PC-3 (cell line): Measurements from ENCODE around the gene GRSF1. TPM values are rescaled to one million over a fixed set of nuclear protein-coding genes. Genes with fewer than 3 reads are reported as not detected.

Source experiments
- ATAC-seq: fragments of 200-7000 bp; cut with Tn5 transposase; 2 replicates; pipeline ENCODE4 v1.9.1; 2020; ENCODE audit warnings: mild to moderate bottlenecking, moderate library complexity
- BruUV-seq: library from RNA; stranded (reverse); fragments of 400-500 nt; replicated peaks from 2 replicates; lab custom pipeline; 2021; lab: Mats Ljungman, UMichigan
- CTCF ChIA-PET: fragments of 300-600 bp; sonication (Branson Sonifier 250); formaldehyde crosslinking; loops from one replicate; lab custom pipeline; 2022; ENCODE audit warnings: antibody characterized with exemption; lab: Charles Lee
- POLR2A ChIA-PET: fragments of 300-600 bp; sonication (Branson Sonifier 250); formaldehyde crosslinking; loops from one replicate; lab custom pipeline; 2022; ENCODE audit warnings: antibody characterized with exemption; ENCODE audit not compliant: unreplicated experiment; lab: Charles Lee
- DNase-seq: peaks from one replicate; pipeline ENCODE4 v3.0.0-alpha.2; 2015
- H2AFZ ChIP-seq: fragments of 300-600 bp; sonication (generic); 2 replicates; pipeline ENCODE4 v1.6.0; 2016; ENCODE audit warnings: antibody characterized with exemption, low read length
- H3F3A ChIP-seq: fragments of 300-600 bp; sonication (generic); one replicate; pipeline ENCODE4 v1.6.0; 2017; ENCODE audit warnings: antibody characterized with exemption, low read length, control low read depth, mild to moderate bottlenecking; ENCODE audit not compliant: unreplicated experiment
- H3K27ac ChIP-seq: fragments of 300-600 bp; sonication (generic); 2 replicates; pipeline ENCODE4 v1.5.1; 2016; ENCODE audit warnings: mild to moderate bottlenecking, low read length
- H3K27me3 ChIP-seq: fragments of 300-600 bp; sonication (generic); 2 replicates; pipeline ENCODE4 v1.6.1; 2016; ENCODE audit warnings: low read length, mixed read lengths
- H3K36me3 ChIP-seq: fragments of 300-600 bp; sonication (generic); 2 replicates; pipeline ENCODE4 v1.6.1; 2016; ENCODE audit warnings: low read depth, mixed run types, low read length, mixed read lengths
- H3K4me1 ChIP-seq: fragments of 300-600 bp; sonication (generic); 2 replicates; pipeline ENCODE4 v1.5.1; 2016; ENCODE audit warnings: low read length; ENCODE audit not compliant: insufficient read depth
- H3K4me2 ChIP-seq: fragments of 300-600 bp; sonication (generic); 2 replicates; pipeline ENCODE4 v1.6.0; 2016; ENCODE audit warnings: low read length
- H3K4me3 ChIP-seq: fragments of 300-600 bp; sonication (generic); 2 replicates; pipeline ENCODE4 v1.5.1; 2016; ENCODE audit warnings: mild to moderate bottlenecking, low read length, mixed read lengths
- H3K79me2 ChIP-seq: fragments of 300-600 bp; sonication (generic); 2 replicates; pipeline ENCODE4 v1.6.1; 2017; ENCODE audit warnings: low read length, mixed read lengths
- H3K9ac ChIP-seq: fragments of 300-600 bp; sonication (generic); 2 replicates; pipeline ENCODE4 v1.6.0; 2016; ENCODE audit warnings: mild to moderate bottlenecking, low read length
- H3K9me2 ChIP-seq: fragments of 300-600 bp; sonication (generic); replicated peaks from 2 replicates; pipeline ENCODE4 v1.6.1; 2016; ENCODE audit warnings: mixed run types, low read length, mixed read lengths
- H3K9me3 ChIP-seq: fragments of 300-600 bp; sonication (generic); 2 replicates; pipeline ENCODE4 v1.6.1; 2016; ENCODE audit warnings: low read length, mixed read lengths
- H4K20me1 ChIP-seq: fragments of 300-600 bp; sonication (generic); 2 replicates; pipeline ENCODE4 v1.6.1; 2016; ENCODE audit warnings: low read length, mixed read lengths
- EZH2 ChIP-seq: fragments of 300-600 bp; sonication (generic); IDR thresholded peaks from one replicate; pipeline ENCODE4 v1.6.1; 2017; ENCODE audit warnings: antibody characterized with exemption, mild to moderate bottlenecking, low read length; ENCODE audit not compliant: unreplicated experiment
- EZH2phosphoT487 ChIP-seq: fragments of 300-600 bp; sonication (generic); IDR thresholded peaks from 2 replicates; pipeline ENCODE4 v1.6.1; 2018; ENCODE audit warnings: mild to moderate bottlenecking, antibody characterized with exemption, low read length, borderline replicate concordance
- intact Hi-C: fragments of 100-400 bp; cut with micrococcal nuclease; formaldehyde crosslinking; loops from 2 replicates; pipeline ENCODE4 v1.9.0; 2023
- total RNA-seq: library from RNA; depleted of rRNA; stranded (reverse); fragments of >200 nt; gene quantifications from 2 replicates; pipeline ENCODE4 v1.2.3, GENCODE V29; 2014
- TF ChIP-seq, protein P1 (sequence below): fragments of 300-600 bp; sonication (generic); conservative IDR thresholded peaks from 2 replicates; pipeline ENCODE4 v1.5.1; 2017; ENCODE audit warnings: antibody characterized with exemption, low read depth, mild to moderate bottlenecking, low read length

The GRSF1 gene
- total RNA-seq, 1 experiment from 2014 or later: 103 TPM

DNA sequence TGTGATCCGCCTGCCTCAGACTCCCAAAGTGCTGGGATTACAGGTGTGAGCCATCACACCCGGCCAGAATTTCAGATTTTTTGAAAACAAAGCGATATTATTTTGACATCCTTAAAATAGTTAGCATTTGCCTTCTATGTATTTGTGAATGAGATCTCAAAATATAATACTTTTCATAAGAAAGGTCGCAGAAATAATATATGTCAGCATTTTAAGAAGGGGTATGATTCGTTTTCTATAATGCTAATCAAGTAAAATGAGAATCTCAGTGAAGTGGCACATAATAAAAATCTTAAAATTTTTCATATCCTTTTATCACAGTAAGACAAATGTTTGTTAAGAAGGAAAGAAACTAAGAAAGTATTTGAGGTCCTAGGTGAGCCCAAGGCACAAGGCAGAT, 52.2 kb downstream of the GRSF1 start:
- H3K4me3 ChIP-seq: no peak overlapping the region
- peaks cover 10% of the 10 kb centered on the region; the same call in 1 of the 2 replicates for H3K4me1 ChIP-seq
- ChIA-PET POLR2A (interaction anchor here (0.6 kb wide), 1 partner anchor 239 kb away, joined by 6 read pairs; no protein-coding TSS in a partner anchor), CTCF (no interaction called here)
- no peaks in the 10 kb centered on the region for H3F3A ChIP-seq
- DNase-seq: no peak
- H3K27ac ChIP-seq: no peak overlapping the region
- ATAC-seq: no peak
- H2AFZ ChIP-seq: no peak overlapping the region
- H3K36me3 ChIP-seq: peaks cover 16% of the 10 kb centered on the region; the same call in 1 of the 2 replicates
- no peaks in the 10 kb centered on the region for H4K20me1 ChIP-seq
- intact Hi-C loops: no loop called here
- TF ChIP-seq EZH2phosphoT487: no peak
- TF ChIP-seq, protein P1, sequence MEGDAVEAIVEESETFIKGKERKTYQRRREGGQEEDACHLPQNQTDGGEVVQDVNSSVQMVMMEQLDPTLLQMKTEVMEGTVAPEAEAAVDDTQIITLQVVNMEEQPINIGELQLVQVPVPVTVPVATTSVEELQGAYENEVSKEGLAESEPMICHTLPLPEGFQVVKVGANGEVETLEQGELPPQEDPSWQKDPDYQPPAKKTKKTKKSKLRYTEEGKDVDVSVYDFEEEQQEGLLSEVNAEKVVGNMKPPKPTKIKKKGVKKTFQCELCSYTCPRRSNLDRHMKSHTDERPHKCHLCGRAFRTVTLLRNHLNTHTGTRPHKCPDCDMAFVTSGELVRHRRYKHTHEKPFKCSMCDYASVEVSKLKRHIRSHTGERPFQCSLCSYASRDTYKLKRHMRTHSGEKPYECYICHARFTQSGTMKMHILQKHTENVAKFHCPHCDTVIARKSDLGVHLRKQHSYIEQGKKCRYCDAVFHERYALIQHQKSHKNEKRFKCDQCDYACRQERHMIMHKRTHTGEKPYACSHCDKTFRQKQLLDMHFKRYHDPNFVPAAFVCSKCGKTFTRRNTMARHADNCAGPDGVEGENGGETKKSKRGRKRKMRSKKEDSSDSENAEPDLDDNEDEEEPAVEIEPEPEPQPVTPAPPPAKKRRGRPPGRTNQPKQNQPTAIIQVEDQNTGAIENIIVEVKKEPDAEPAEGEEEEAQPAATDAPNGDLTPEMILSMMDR: no peak
- no peak for TF ChIP-seq EZH2
- no peaks in the 10 kb centered on the region for H3K79me2 ChIP-seq
- H3K27me3 ChIP-seq: no peaks in the 10 kb centered on the region
- no peaks in the 10 kb centered on the region for H3K9me2 ChIP-seq
- H3K9me3 ChIP-seq: no peaks in the 10 kb centered on the region
- no peak overlapping the region for H3K4me2 ChIP-seq
- no TSS peak for BruUV-seq
- no peak overlapping the region for H3K9ac ChIP-seq

DNA sequence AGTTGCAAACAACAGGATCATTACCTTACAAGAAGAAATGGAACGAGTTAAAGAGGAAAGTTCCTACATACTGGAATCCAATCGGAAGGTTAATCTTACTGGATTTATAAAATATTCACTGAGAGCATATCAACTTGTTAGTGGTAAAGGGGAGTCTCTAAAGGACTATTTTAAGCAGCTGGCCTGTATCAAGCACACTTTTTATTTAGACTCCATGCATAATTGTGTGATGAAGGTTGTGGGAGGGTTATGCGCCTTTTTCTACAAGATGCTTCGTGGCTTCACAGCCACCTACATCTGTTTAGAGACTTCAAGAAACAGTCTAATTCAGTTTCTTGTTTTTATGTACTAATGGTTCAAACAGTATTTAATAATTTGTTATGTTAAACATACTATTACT, 56.6 kb downstream of the GRSF1 start:
- intact Hi-C loops: no loop called here

More for the DNA sequence above, 56.6 kb downstream of the GRSF1 start:
- no peak for ATAC-seq
- Histone ChIP-seq H3K27me3 (no peaks in the 10 kb centered on the region), H3K4me2 (no peak overlapping the region), H3K27ac (no peak overlapping the region), H3F3A (no peaks in the 10 kb centered on the region), H3K9me3 (no peaks in the 10 kb centered on the region), H4K20me1 (no peaks in the 10 kb centered on the region), H3K79me2 (no peaks in the 10 kb centered on the region), H3K4me1 (no peaks in the 10 kb centered on the region), H3K36me3 (peaks cover 11% of the 10 kb centered on the region; the same call in 1 of the 2 replicates), H3K9me2 (no peaks in the 10 kb centered on the region), H3K9ac (no peak overlapping the region), H2AFZ (no peak overlapping the region), H3K4me3 (no peak overlapping the region)
- BruUV-seq: no TSS peak
- TF ChIP-seq EZH2 (no peak), EZH2phosphoT487 (no peak)
- TF ChIP-seq, protein P1: no peak
- ChIA-PET POLR2A (interaction anchor here (0.6 kb wide), 1 partner anchor 20 kb away, joined by 3 read pairs; no protein-coding TSS in a partner anchor), CTCF (no interaction called here)
- no peak for DNase-seq
